GM12891 (cell line): ENCODE results near the gene SMCO4.

ENCODE experiments used
- DNase-seq: peaks from one replicate; pipeline ENCODE4 v3.0.0; 2011; ENCODE audit warnings: low spot score; ENCODE audit not compliant: insufficient read length
- FAIRE-seq: peaks from 2 replicates; lab custom pipeline; 2011; peaks lifted over from hg19 to GRCh38; lab: Jason Lieb, UNC
- PAX5 ChIP-seq: IDR thresholded peaks from 2 replicates; pipeline ENCODE4 v1.6.1; 2011; ENCODE audit warnings: low read length, moderate library complexity, mild to moderate bottlenecking; ENCODE audit not compliant: insufficient read depth, severe bottlenecking
- POLR2A ChIP-seq: IDR thresholded peaks from 2 replicates; pipeline ENCODE4 v1.6.1; 2011; ENCODE audit warnings: low read depth, low read length, control low read depth
- POLR2AphosphoS5 ChIP-seq: IDR thresholded peaks from 2 replicates; pipeline ENCODE4 v1.6.1; 2011; ENCODE audit warnings: low read depth, low read length, control low read depth
- POU2F2 ChIP-seq: IDR thresholded peaks from 2 replicates; pipeline ENCODE4 v1.6.1; 2011; ENCODE audit warnings: low read depth, mild to moderate bottlenecking, control low read depth, low read length, moderate library complexity
- SPI1 ChIP-seq: IDR thresholded peaks from 2 replicates; pipeline ENCODE4 v1.6.1; 2011; ENCODE audit warnings: low read depth, low read length, control low read depth
- TAF1 ChIP-seq: IDR thresholded peaks from 2 replicates; pipeline ENCODE4 v1.6.1; 2011; ENCODE audit warnings: low read depth, low read length, control low read depth

The SMCO4 gene

DNA sequence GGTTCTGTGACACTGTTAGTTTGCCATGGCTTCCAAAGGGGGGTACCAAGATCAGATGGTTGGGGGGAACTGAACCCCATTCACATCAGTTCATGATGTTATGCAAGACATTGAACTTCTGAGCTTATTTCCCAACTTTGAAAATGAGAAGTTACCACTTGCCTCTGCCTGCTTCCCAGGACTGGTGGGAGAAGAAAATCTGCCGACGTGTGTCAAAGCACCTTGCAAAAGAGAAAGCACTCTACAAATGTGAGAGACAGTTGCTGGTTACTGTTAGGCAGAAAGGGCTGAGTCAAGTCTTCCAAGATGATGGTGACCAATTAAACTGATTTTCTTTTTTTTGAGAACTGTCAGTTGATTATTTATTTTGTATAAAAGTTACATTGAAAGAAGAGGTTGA, 45.6 kb downstream of the SMCO4 start:
- no peak for FAIRE-seq
- no peak for DNase-seq
- no peak for TF ChIP-seq PAX5
- TF ChIP-seq POLR2A = no peak
- no peak for TF ChIP-seq POU2F2

DNA sequence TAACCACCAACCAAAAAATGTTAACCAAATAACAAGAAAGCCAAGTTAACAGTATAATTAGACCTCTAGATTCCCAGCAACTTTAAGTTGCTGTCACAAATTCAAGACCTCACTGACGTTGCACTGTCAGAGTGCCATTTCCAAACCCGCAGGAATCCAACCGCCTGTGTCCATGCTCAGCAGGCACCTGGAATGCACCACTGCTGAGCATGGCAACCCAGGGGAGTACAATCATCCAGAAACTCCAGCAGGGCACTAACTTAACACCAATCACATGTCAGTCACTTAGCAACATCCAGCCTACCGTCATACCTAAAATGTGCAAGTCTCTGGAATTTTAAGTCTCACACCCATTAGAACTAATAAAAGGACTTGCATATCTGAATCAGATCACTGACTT, 48.8 kb downstream of the SMCO4 start:
- TF ChIP-seq SPI1 (no peak), PAX5 (no peak), TAF1 (no peak), POU2F2 (no peak), POLR2A (no peak), POLR2AphosphoS5 (no peak)

GRCh38 chr11:93493252-93493897, 49.8 kb downstream of the SMCO4 start:
- no peak for DNase-seq
- TF ChIP-seq POLR2A = no peak
- no peak for TF ChIP-seq PAX5
- TF ChIP-seq TAF1 = no peak
- TF ChIP-seq SPI1 = no peak
- TF ChIP-seq POLR2AphosphoS5 = no peak
- no peak for TF ChIP-seq POU2F2
- no peak for FAIRE-seq

More for the DNA sequence above, 48.8 kb downstream of the SMCO4 start:
- DNase-seq (no peak), FAIRE-seq (no peak)

DNA sequence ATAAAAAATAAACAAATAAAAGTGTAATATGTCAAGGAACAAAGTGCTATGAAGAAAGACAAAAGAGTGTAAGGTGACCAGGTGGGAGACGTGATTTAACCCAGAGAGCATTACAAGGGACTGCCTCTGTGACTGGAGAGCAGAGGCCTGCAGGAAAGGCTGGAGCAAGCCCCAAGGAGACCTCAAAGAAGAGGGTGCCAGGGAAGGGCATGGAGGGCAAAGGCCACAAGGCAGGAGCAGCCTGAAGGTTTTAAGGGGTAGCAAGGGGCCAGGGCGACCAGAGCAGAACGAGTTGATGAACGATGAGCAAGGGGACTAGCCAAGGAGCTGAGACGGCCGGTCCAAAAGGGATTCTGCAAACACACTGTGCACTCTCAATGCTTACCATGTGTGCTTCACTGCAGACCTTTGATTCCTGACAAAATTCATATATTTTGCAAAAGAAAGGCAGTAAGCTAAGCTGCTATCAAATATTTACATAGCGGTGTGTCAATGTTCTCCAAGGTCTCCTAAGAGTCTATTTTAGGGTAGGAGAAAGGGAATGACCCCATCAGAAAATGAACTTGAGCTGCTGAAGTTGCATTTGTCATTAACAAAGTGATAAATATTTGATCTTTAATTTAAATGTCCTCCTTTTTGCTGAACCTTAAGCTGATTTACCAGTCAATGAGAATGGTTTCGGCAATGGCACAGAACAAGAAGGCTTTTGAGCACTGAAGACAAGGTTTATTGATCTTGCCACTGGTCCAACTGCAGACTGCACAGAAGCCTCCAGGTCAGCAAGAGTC, 50.5 kb downstream of the SMCO4 start:
- no peak for TF ChIP-seq TAF1
- TF ChIP-seq POLR2AphosphoS5 = no peak
- TF ChIP-seq SPI1 = no peak
- TF ChIP-seq POU2F2 = no peak
- no peak for TF ChIP-seq POLR2A
- TF ChIP-seq PAX5 = no peak
- no peak for FAIRE-seq
- DNase-seq = no peak

GRCh38 chr11:93491973-93492372, 51.2 kb downstream of the SMCO4 start:
- TF ChIP-seq TAF1 (no peak), POU2F2 (no peak), POLR2A (no peak), POLR2AphosphoS5 (no peak), PAX5 (no peak), SPI1 (no peak)
- DNase-seq (no peak), FAIRE-seq (no peak)

GRCh38 chr11:93490996-93491618, 52.1 kb downstream of the SMCO4 start:
- FAIRE-seq = no peak
- TF ChIP-seq POU2F2 (no peak), TAF1 (no peak), SPI1 (no peak), POLR2AphosphoS5 (no peak), POLR2A (no peak), PAX5 (no peak)
- no peak for DNase-seq

- FAIRE-seq (no peak), DNase-seq (no peak)
These were observed 53.4 kb downstream of the SMCO4 start for GRCh38 chr11:93489841-93490240.

DNA sequence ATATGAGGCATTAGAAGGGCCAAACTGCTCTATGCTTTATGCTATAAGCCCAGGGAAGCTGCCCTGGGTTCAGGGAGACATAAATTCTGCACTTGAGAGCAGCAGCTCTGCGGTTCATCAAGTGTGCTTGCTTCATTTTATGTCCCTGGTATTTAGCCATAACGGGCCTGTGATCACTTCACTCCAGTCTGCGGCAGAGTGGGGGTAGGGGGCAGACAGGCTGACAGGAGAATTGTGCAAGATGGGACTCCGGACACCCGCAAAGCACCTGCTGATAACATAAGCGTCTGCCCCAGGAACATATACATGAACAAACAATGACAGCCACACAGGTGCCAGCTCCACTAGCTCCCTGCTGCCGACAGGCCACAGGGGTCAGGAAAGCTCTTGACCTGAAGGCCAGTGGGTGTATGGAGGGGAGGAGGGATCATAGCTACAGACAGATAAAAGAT, 56.1 kb downstream of the SMCO4 start:
- no peak for DNase-seq
- no peak for FAIRE-seq
- TF ChIP-seq SPI1 (no peak), PAX5 (no peak), TAF1 (no peak), POLR2AphosphoS5 (no peak), POLR2A (no peak), POU2F2 (no peak)

More at GRCh38 chr11:93489841-93490240, 53.4 kb downstream of the SMCO4 start:
- TF ChIP-seq TAF1 (no peak), POLR2A (no peak), PAX5 (no peak), POU2F2 (no peak)

DNA sequence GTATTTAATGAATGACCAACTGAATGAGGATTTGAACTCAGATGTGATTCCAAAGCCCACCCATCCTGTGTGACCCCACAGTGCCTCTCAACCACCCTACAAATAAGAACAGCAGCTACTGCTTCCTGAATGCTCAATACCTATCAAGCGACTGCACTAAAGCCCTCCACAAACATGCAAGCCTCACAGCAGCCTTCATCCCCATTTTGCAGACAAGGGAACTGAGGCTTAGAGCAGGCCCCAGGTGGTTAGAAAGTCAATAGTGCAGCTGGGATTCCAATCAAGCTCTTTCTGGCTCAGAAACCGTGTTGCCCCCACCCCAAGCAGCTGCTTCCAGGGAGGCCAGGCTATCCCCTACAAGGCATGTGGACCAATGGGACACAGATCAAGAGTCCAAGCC, 57.2 kb downstream of the SMCO4 start:
- no peak for TF ChIP-seq TAF1
- no peak for TF ChIP-seq POLR2A
- TF ChIP-seq PAX5 = no peak
- TF ChIP-seq POU2F2 = no peak
- TF ChIP-seq POLR2AphosphoS5 = no peak
- no peak for TF ChIP-seq SPI1
- no peak for FAIRE-seq
- DNase-seq = no peak

GRCh38 chr11:93484716-93485115, 58.5 kb downstream of the SMCO4 start:
- TF ChIP-seq PAX5 (no peak), TAF1 (no peak), POLR2AphosphoS5 (no peak), POLR2A (no peak), POU2F2 (no peak), SPI1 (no peak)
- FAIRE-seq = no peak
- no peak for DNase-seq
